K562 (cell line): ENCODE measurements around the gene TRIP6. TPM values are rescaled to one million over a fixed set of nuclear protein-coding genes. Genes with fewer than 3 reads are reported as not detected.

Source experiments
- KAT8 ChIP-seq: fragments of 450-650 bp; IDR thresholded peaks from 2 replicates; pipeline ENCODE4 v1.6.1; 2016; ENCODE audit warnings: low read depth, mild to moderate bottlenecking
- KDM5B ChIP-seq: fragments of 200-600 bp; sonication (generic); IDR thresholded peaks from 2 replicates; pipeline ENCODE4 v1.6.1; 2012; ENCODE audit warnings: low read depth, mild to moderate bottlenecking, moderate library complexity, low read length, control low read depth, inconsistent platforms; ENCODE audit not compliant: insufficient replicate concordance
- MAX ChIP-seq: sonication (generic); formaldehyde crosslinking; IDR thresholded peaks from 2 replicates; pipeline ENCODE4 v1.9.0; 2022; ENCODE audit warnings: mild to moderate bottlenecking, missing genetic modification reagents
- MBD2 ChIP-seq: sonication (generic); IDR thresholded peaks from 2 replicates; pipeline ENCODE4 v1.6.1; 2016; ENCODE audit warnings: low read depth, borderline replicate concordance
- MCM2 ChIP-seq: fragments of 450-650 bp; IDR thresholded peaks from 2 replicates; pipeline ENCODE4 v1.6.1; 2017; ENCODE audit warnings: low read depth, mild to moderate bottlenecking
- NUFIP1 ChIP-seq: fragments of 450-650 bp; IDR thresholded peaks from 2 replicates; pipeline ENCODE4 v1.6.1; 2018; ENCODE audit not compliant: partially characterized antibody
- ZBTB26 ChIP-seq: fragments of 450-650 bp; formaldehyde crosslinking; IDR thresholded peaks from 2 replicates; pipeline ENCODE4 v1.4.0; 2022; ENCODE audit warnings: missing genetic modification characterization
- polyA plus RNA-seq, 8 experiments: library from polyadenylated mRNA; depleted of rRNA in 4 of 8; stranded (reverse) in 5 of 8; unstranded in 3 of 8; fragments of >200 nt; fragmentation: Nextera tagmentation in 2 of 8; fragmentation: Illumina TruSeq in 1 of 8; extraction: Ambion mirVana in 2 of 8; extraction: Trizol in 1 of 8; gene quantifications; 2 replicates each; pipeline versions ENCODE4 v1.2.1 to v1.2.3, GENCODE V29; 2011 to 2014; ENCODE audit warnings: inconsistent platforms in 1 of 8, missing spikeins in 1 of 8
- total RNA-seq, 7 experiments: library from RNA; depleted of rRNA in 6 of 7; stranded (reverse); fragments of >200 nt in 6 of 7; fragmentation: Illumina TruSeq in 2 of 7; extraction: Trizol in 2 of 7; gene quantifications; 2 replicates each; pipeline versions ENCODE4 v1.2.1 to v1.2.3, GENCODE V29; 2011 to 2021; ENCODE audit warnings: low replicate concordance in 1 of 7
- TF ChIP-seq, protein P1 (sequence below), 2 experiments: fragments of 450-650 bp in 1 of 2; sonication (generic) in 1 of 2; formaldehyde crosslinking in 1 of 2; IDR thresholded peaks; 2 replicates each; pipeline versions ENCODE4 v1.7.1 to v1.9.0; 2016 to 2022; ENCODE audit warnings: inconsistent platforms in 1 of 2, mild to moderate bottlenecking in 1 of 2, missing genetic modification reagents in 1 of 2
- TF ChIP-seq, protein P2 (sequence below): fragments of 450-650 bp; IDR thresholded peaks from 2 replicates; pipeline ENCODE4 v1.6.1; 2017; ENCODE audit warnings: antibody characterized with exemption
- TF ChIP-seq, protein P3 (sequence below): fragments of 450-650 bp; IDR thresholded peaks from 2 replicates; pipeline ENCODE4 v1.6.1; 2016; ENCODE audit warnings: antibody characterized with exemption

TRIP6 gene
- total and polyA plus RNA-seq, 9 of the 15 experiments (the other 6 are each of a cell fraction or from before 2014, with no cell fraction given), result 5.9 to 141 (median 54.0) TPM

DNA sequence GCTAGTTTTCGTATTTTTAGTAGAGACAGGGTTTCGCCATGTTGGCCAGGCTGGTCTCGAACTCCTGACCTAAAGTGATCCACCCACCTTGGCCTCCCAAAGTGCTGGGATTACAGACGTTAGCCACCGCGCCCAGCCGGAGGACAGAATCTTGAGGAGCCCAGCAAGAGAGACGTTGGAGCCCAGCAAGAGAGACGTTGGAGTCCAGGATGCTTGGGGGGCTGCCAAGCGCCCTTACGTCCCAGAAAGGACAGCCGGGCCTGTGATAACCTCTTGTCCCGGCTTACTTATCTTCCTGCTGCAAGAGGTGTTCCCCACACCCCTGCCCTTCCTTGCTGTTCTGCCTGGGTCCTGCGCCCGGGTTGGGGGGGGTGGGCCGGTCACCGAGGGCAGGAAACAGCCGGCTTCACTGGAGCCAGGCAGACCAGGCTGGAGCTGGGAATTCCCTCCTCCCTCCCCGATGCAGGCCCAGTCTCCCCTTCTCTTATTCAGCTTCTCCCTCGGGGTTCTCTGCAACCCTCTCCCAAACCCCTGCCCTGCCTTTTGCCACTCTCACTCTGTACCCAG is 38.0 kb upstream of the TRIP6 start (continued):
- TF ChIP-seq, protein P1, sequence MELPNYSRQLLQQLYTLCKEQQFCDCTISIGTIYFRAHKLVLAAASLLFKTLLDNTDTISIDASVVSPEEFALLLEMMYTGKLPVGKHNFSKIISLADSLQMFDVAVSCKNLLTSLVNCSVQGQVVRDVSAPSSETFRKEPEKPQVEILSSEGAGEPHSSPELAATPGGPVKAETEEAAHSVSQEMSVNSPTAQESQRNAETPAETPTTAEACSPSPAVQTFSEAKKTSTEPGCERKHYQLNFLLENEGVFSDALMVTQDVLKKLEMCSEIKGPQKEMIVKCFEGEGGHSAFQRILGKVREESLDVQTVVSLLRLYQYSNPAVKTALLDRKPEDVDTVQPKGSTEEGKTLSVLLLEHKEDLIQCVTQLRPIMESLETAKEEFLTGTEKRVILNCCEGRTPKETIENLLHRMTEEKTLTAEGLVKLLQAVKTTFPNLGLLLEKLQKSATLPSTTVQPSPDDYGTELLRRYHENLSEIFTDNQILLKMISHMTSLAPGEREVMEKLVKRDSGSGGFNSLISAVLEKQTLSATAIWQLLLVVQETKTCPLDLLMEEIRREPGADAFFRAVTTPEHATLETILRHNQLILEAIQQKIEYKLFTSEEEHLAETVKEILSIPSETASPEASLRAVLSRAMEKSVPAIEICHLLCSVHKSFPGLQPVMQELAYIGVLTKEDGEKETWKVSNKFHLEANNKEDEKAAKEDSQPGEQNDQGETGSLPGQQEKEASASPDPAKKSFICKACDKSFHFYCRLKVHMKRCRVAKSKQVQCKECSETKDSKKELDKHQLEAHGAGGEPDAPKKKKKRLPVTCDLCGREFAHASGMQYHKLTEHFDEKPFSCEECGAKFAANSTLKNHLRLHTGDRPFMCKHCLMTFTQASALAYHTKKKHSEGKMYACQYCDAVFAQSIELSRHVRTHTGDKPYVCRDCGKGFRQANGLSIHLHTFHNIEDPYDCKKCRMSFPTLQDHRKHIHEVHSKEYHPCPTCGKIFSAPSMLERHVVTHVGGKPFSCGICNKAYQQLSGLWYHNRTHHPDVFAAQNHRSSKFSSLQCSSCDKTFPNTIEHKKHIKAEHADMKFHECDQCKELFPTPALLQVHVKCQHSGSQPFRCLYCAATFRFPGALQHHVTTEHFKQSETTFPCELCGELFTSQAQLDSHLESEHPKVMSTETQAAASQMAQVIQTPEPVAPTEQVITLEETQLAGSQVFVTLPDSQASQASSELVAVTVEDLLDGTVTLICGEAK (IDR thresholded peaks at IDR 0.05), result no peak
- TF ChIP-seq, protein P1 (CRISPR knock-in tag; IDR thresholded peaks at IDR 0.05), result no peak
- TF ChIP-seq MAX (CRISPR knock-in tag), result no peak
- TF ChIP-seq KAT8, result no peak
- no peak for TF ChIP-seq ZBTB26 (CRISPR knock-in tag)
- TF ChIP-seq MCM2, result no peak
- TF ChIP-seq, protein P2, sequence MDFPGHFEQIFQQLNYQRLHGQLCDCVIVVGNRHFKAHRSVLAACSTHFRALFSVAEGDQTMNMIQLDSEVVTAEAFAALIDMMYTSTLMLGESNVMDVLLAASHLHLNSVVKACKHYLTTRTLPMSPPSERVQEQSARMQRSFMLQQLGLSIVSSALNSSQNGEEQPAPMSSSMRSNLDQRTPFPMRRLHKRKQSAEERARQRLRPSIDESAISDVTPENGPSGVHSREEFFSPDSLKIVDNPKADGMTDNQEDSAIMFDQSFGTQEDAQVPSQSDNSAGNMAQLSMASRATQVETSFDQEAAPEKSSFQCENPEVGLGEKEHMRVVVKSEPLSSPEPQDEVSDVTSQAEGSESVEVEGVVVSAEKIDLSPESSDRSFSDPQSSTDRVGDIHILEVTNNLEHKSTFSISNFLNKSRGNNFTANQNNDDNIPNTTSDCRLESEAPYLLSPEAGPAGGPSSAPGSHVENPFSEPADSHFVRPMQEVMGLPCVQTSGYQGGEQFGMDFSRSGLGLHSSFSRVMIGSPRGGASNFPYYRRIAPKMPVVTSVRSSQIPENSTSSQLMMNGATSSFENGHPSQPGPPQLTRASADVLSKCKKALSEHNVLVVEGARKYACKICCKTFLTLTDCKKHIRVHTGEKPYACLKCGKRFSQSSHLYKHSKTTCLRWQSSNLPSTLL, result no peak
- 0 out of 2 replicates have a peak, but pooled peaks have one; percentile 67 for TF ChIP-seq MBD2
- no peak for TF ChIP-seq KDM5B
- TF ChIP-seq, protein P3, sequence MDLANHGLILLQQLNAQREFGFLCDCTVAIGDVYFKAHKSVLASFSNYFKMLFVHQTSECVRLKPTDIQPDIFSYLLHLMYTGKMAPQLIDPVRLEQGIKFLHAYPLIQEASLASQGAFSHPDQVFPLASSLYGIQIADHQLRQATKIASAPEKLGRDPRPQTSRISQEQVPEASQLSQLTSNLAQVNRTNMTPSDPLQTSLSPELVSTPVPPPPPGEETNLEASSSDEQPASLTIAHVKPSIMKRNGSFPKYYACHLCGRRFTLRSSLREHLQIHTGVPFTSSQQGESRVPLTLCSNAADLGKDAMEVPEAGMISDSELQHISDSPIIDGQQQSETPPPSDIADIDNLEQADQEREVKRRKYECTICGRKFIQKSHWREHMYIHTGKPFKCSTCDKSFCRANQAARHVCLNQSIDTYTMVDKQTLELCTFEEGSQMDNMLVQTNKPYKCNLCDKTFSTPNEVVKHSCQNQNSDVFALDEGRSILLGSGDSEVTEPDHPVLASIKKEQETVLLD, result 0 out of 2 replicates have a peak, but pooled peaks have one; percentile 55
- TF ChIP-seq NUFIP1, result no peak
